Measurements from ENCODE around the gene APOBR. TPM values are rescaled to one million over a fixed set of nuclear protein-coding genes. Genes with fewer than 3 reads are reported as not detected.

Gene APOBR, protein sequence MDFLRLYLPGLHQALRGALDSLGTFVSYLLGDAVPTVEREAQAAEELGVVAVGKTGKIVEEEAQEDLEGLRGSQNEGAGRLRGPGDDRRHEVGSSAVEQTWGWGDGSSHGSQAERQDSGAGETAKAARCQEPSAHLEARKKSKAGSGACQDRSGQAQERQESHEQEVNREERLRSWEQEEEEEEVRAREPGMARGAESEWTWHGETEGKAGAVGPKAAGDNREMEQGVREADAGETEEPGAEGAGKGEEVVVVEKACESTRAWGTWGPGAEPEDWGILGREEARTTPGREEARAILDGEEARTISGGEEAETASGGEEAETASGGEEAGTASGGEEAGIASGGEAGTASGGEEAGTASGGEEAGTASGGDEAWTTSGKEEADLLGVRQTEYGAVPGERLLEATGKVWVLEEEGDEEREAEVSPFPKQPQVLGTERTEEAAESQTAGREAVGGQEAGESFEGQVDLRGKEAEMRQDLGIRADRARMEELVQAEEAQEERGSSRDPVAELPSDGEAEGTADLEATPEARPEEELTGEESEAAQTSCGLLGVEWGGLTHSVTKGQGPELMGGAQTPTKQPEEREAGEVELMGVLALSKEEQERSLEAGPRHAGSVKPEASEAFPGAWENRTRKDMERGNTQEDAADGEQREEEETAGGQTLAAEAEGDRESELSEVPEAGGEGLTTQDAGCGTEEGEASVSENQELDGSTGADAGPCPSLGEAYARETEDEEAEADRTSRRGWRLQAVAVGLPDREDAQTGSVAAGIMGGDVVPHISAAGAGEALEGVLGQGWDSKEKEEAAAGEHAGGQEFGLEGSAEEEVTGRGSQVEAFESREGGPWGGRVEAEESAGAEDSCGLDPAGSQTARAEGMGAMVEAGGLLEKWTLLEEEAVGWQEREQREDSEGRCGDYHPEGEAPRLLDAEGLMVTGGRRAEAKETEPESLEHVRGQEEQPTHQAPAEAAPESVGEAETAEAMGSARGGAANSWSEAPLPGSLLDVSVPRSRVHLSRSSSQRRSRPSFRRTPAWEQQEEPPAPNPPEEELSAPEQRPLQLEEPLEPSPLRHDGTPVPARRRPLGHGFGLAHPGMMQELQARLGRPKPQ
- not detected in 2 replicates for total RNA-seq

DNA sequence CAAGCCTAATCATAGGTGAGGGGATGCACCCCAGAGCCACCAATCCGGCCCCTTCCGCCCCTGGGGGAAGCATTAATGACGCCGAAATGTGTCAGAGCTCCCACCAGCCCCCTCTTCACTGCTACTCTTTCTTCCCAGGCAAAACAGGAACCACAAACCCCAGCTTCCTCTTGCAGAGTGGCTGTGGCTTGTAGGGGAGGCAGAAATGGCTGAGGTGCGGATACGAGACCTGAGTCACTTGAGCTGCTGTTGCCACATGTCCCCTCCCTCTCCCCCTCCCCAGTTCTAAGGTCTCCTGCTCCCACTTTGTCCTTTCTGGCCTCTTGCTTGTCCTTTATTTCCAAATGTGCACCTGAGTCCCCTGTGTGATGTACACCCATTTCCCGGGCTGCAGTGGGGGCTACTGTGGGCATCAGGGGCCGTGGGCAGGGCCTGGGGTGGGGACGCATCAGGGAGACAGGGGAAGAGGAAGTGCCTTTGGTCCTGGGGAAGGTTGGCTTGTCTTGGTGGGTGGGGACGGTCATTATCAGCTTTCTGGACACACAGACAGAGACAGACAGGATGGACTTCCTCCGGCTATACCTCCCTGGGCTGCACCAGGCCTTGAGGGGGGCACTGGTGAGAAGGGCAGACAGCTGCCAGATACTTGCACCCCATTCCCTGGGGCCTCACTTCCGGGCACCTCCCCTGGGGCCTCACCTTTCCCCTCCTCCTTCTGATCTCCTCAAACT lies at the start of gene APOBR:
TSS of gene APOBR (plus strand) at position 523 of the 731 bp plus-strand sequence. CDS start at position 562, 39 bp downstream.

DNA sequence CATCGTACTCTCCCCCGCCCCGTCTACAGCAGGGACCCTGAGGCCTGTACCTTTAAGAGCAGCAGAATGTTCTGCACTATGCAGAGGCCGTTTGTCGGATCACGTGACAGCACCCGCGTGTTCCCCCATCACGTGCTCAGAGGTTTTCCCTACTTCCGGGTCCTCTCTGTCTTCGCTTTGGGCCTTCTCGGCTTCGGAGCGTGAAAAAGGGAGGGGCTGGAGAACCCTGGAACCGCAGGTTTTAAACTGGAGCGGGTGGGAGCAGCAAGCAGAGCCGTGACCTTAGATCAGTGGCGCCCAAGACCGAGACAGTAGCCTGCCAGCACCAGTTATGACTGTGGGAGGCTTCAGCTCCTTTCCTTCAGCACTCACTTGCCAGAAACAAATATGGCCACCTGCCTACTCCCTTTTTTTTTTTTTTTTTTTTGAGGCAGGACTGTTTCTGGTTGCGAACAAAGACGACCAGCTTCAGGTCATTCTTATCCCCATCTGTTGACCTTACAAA lies 2.4 kb upstream of the APOBR start, which contains the start of gene CLN3:
TSS of gene CLN3 (minus strand) at position 105 of the 505 bp plus-strand sequence. CDS start 315 bp downstream, outside the sequence.

DNA sequence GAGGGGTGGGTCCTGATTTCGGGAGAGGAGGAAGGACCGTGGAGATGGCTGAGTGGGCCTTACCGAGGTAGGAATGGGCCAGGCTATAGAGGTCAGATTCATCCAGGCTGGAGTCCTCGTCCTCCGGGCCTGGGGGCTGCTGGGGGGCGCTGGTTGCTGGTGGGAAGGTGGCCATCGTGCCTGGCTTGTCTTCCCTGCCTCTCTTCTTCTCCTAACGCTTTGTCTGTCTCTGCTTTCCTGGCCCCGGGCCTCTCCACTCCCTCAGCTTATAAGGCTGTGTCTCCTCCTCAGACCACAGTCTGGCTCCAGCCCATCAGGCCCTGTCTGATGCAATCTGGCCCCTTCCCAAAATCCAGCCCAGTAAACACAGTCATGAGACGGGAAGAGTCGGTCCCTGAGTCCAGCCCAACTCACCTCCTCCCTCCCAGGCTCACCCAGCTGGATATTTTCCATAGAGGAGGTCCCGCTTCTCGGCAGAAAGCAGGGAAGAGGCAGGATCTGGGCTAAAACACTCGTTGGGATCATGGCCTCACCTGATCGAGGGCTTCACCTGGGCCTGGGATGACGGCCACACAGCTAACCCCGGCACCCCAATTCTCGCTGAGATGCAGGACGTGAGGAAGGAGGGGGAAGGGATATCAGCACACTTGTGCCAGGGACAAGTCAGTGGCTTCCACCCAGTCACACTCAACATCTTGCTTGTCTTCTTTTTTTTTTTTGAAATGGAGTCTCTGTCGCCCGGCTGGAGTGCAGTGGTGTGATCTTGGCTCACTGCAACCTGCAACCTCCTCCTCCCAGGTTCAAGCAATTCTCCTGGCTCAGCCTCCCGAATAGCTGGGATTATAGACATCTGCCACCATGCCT lies 44.5 kb downstream of the APOBR start, which contains the start of gene NUPR1:
TSS of gene NUPR1 (minus strand) at position 242 of the 864 bp plus-strand sequence. CDS start at position 175, 67 bp downstream.

Other genes with a start within 250 kb of the APOBR start
- gene SBK1, start 202.1 kb upstream of the APOBR start, total RNA-seq: 0.07 and 0.27 TPM in 2 replicates
- gene NPIPB6, start 131.1 kb upstream of the APOBR start, total RNA-seq: 3.3 TPM in 1 of 2 replicates, not detected in the other
- gene EIF3CL, start 90.8 kb upstream of the APOBR start, total RNA-seq: 131 and 132 TPM in 2 replicates
- not detected in 2 replicates for gene NPIPB7, start 22.3 kb upstream of the APOBR start, total RNA-seq
- 15.2 and 16.9 TPM in 2 replicates for gene CLN3, start 2.6 kb upstream of the APOBR start, total RNA-seq
- gene IL27, start 12.2 kb downstream of the APOBR start, total RNA-seq: not detected in 2 replicates
- 0.65 and 1.3 TPM in 2 replicates for gene NUPR1, start 44.3 kb downstream of the APOBR start, total RNA-seq
- 8.9 and 10.1 TPM in 2 replicates for gene SGF29, start 59.3 kb downstream of the APOBR start, total RNA-seq
- gene SULT1A2, start 102.4 kb downstream of the APOBR start, total RNA-seq: 0.36 and 1.1 TPM in 2 replicates
- 6.0 and 9.6 TPM in 2 replicates for gene SULT1A1, start 115.4 kb downstream of the APOBR start, total RNA-seq
- gene NPIPB8, start 143.4 kb downstream of the APOBR start, total RNA-seq: 0.27 TPM in 1 of 2 replicates, not detected in the other
- gene EIF3C, start 216.8 kb downstream of the APOBR start, total RNA-seq: 150 and 167 TPM in 2 replicates

Measured in thoracic aorta endothelial cell (primary cell).